ENCODE data around the gene EIF2AK2. TPM values are rescaled to one million over a fixed set of nuclear protein-coding genes. Genes with fewer than 3 reads are reported as not detected.
"Not testable (repeated sequence)": the region's sequence is repeated elsewhere in the genome, so short reads cannot be mapped to it uniquely, and the experiment has no call there.

EIF2AK2 gene
- polyA plus RNA-seq (2012; ENCODE audit: insufficient read depth, insufficient read length, low read depth): 4.7 TPM

DNA sequence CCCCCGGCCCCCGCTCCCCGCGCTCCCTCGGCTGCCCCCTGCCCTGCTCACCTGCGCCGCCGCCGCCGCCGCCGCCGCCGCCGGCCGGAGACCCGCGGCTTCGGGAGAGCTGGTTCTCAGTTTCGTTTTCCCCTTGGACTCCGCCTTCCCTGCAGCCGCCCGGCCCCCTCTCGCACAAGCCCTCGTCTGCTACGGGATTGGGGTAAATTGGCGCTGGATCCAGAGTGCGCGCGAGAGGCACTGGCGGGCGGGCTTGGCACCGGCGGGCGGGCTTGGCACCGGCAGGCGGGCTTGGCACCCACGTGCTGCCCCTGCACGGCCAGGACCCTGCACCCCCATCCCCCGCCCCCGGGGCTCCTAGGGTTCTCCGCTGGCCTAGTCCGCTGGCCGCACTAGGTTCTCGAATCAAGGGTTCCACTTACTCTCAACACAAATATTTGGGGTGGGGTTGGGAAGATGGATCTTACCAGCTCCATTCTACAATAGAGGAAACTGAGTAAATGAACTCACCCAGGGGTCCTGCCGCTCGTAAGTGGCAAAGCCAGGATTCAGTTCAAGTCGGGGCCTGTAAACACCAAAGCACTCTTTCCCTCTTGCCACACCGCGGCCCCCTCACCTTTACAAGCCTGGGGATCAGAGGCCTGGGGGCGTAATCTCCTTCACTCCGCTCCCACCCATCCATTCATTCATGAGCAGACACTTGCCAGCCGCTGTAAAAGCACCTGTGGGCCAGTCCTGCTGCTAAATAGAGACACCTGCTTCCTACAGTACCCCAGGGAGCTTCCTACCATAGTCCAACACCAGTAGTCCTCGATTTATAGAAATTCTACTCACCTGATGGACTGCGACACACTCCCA, at the start of gene EIF2AK2:
TSS of gene EIF2AK2 (minus strand) at position 124 of the 858 bp plus-strand sequence. CDS start 9,174 bp downstream, outside the sequence.
- Histone ChIP-seq H3K4me1 (no peaks in the 10 kb centered on the region), H3K4me3 (ENCODE audit: low read depth, low read length) (peak within 1 kb of the TSS; percentile 87), H3K27me3 (no peaks in the 10 kb centered on the region), H3K36me3 (no peaks in the 10 kb centered on the region; the same call in 1 of the 2 replicates), H3K9me3 (no peaks in the 10 kb centered on the region)
- DNase-seq: peak; percentile 90
- no peak for TF ChIP-seq CTCF (IDR thresholded peaks at IDR 0.05; ENCODE audit: low read depth, low read length)

- TF ChIP-seq CTCF (IDR thresholded peaks at IDR 0.05; ENCODE audit: low read depth, low read length): no peak
- Histone ChIP-seq H3K36me3 (peaks cover 98% of the 10 kb centered on the region), H3K4me1 (no peaks in the 10 kb centered on the region), H3K27me3 (no peaks in the 10 kb centered on the region), H3K9me3 (peaks cover 9% of the 10 kb centered on the region), H3K4me3 (ENCODE audit: low read depth, low read length) (no peak overlapping the region)
- DNase-seq: no peak
Observed at GRCh38 chr2:37205689-37206341, 49.0 kb upstream of the EIF2AK2 start.

- DNase-seq; H3K4me1 ChIP-seq; H3K9me3 ChIP-seq; H3K4me3 ChIP-seq (ENCODE audit: low read depth, low read length); H3K27me3 ChIP-seq: not testable (repeated sequence)
- H3K36me3 ChIP-seq: peaks cover 96% of the 10 kb centered on the region
Observed at GRCh38 chr2:37205071-37205661, 48.4 kb upstream of the EIF2AK2 start.

DNA sequence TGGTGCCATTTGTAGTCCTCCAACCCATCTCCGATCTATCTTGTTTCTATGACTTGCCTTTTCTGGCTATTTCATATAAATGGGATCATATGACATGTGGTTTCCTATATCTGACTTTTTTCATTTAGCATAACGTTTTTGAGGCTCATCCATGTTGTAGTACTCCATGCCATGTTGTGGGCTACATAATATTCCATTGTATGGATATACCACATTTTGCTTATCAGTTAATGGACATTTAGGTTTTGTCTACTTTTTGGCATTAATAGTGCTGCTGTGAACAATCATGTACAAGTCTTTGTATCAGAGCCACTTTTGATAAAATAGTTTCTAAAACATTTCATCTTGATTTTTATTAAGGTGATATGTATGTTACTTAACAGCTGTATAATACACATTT, 46.9 kb upstream of the EIF2AK2 start:
- H3K4me3 ChIP-seq (ENCODE audit: low read depth, low read length): no peak overlapping the region
- H3K36me3 ChIP-seq: peaks cover 89% of the 10 kb centered on the region
- TF ChIP-seq CTCF (IDR thresholded peaks at IDR 0.05; ENCODE audit: low read depth, low read length): no peak

DNA sequence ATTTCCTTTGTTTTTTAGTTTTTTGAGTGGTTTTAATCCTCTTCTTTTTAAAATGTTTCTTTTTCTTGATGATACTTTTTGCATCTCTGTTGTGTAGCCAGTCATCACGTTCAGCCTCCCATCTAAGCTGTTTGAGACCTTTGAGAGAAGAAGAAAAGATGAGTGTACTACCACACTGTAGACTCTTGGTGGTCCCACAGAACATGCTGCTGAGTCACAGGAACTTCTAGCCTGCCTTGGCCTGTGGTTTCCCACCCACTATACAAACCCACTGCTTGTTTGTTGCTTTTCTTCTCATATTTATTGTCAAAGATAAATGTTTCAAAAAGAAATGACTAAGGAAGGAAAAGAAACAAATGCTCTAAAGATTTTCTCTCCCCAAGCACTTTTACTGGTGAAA, 45.0 kb upstream of the EIF2AK2 start:
- H3K9me3 ChIP-seq: peaks cover 7% of the 10 kb centered on the region
- TF ChIP-seq CTCF (IDR thresholded peaks at IDR 0.05; ENCODE audit: low read depth, low read length): no peak
- peaks cover 74% of the 10 kb centered on the region for H3K36me3 ChIP-seq
- no peak for DNase-seq
- H3K4me3 ChIP-seq (ENCODE audit: low read depth, low read length): no peak overlapping the region
- H3K27me3 ChIP-seq: no peaks in the 10 kb centered on the region
- no peaks in the 10 kb centered on the region; the same call in 1 of the 2 replicates for H3K4me1 ChIP-seq

More for the DNA sequence above, 46.9 kb upstream of the EIF2AK2 start:
- no peaks in the 10 kb centered on the region; the same call in 1 of the 2 replicates for H3K4me1 ChIP-seq
- H3K9me3 ChIP-seq: peaks cover 9% of the 10 kb centered on the region
- DNase-seq: no peak
- H3K27me3 ChIP-seq: no peaks in the 10 kb centered on the region

- peaks cover 4% of the 10 kb centered on the region for H3K9me3 ChIP-seq
- no peaks in the 10 kb centered on the region for H3K27me3 ChIP-seq
- no peaks in the 10 kb centered on the region; the same call in 1 of the 2 replicates for H3K4me1 ChIP-seq
- no peak for TF ChIP-seq CTCF (IDR thresholded peaks at IDR 0.05; ENCODE audit: low read depth, low read length)
- DNase-seq: no peak
- peaks cover 68% of the 10 kb centered on the region for H3K36me3 ChIP-seq
- H3K4me3 ChIP-seq (ENCODE audit: low read depth, low read length): no peak overlapping the region
Observed at GRCh38 chr2:37201208-37201607, 44.4 kb upstream of the EIF2AK2 start.
